HG02938 (cell line): ENCODE data around the gene MEGF10.
"Not testable (repeated sequence)": the region's sequence is repeated elsewhere in the genome, so short reads cannot be mapped to it uniquely, and the experiment has no call there.

Experiments used
- ATAC-seq: cut with Tn5 transposase; IDR thresholded peaks from one replicate; pipeline ENCODE4 v1.9.1; 2021; ENCODE audit warnings: mild to moderate bottlenecking, moderate library complexity; ENCODE audit not compliant: unreplicated experiment

MEGF10 gene

GRCh38 chr5:127297348-127298035 lies 6.9 kb downstream of the MEGF10 start:
- no peak for ATAC-seq

GRCh38 chr5:127298036-127298429 lies 7.4 kb downstream of the MEGF10 start:
- ATAC-seq, result no peak

- ATAC-seq, result no peak
Measured at GRCh38 chr5:127298656-127299055, 8.1 kb downstream of the MEGF10 start.

GRCh38 chr5:127299678-127300077 lies 9.1 kb downstream of the MEGF10 start:
- ATAC-seq, result no peak

- ATAC-seq, result no peak
Measured at GRCh38 chr5:127302509-127302908, 11.9 kb downstream of the MEGF10 start.

GRCh38 chr5:127303404-127303803 lies 12.8 kb downstream of the MEGF10 start:
- ATAC-seq, result no peak

GRCh38 chr5:127305493-127305892 lies 14.9 kb downstream of the MEGF10 start:
- ATAC-seq, result no peak

GRCh38 chr5:127306036-127306435 lies 15.4 kb downstream of the MEGF10 start:
- no peak for ATAC-seq

GRCh38 chr5:127306647-127307046 lies 16.1 kb downstream of the MEGF10 start:
- no peak for ATAC-seq

GRCh38 chr5:127307868-127308267 lies 17.3 kb downstream of the MEGF10 start:
- ATAC-seq, result no peak

- ATAC-seq, result not testable (repeated sequence)
Measured at GRCh38 chr5:127308325-127308724, 17.7 kb downstream of the MEGF10 start.

GRCh38 chr5:127308945-127309344 lies 18.3 kb downstream of the MEGF10 start:
- no peak for ATAC-seq

- no peak for ATAC-seq
Measured at GRCh38 chr5:127311349-127311748, 20.8 kb downstream of the MEGF10 start.

GRCh38 chr5:127311781-127312525 lies 21.4 kb downstream of the MEGF10 start:
- no peak for ATAC-seq

GRCh38 chr5:127313379-127313778 lies 22.8 kb downstream of the MEGF10 start:
- no peak for ATAC-seq

GRCh38 chr5:127313847-127314473 lies 23.4 kb downstream of the MEGF10 start:
- peak; percentile 89 for ATAC-seq

GRCh38 chr5:127316011-127316410 lies 25.4 kb downstream of the MEGF10 start:
- ATAC-seq, result no peak

- ATAC-seq, result not testable (repeated sequence)
Measured at GRCh38 chr5:127317385-127317784, 26.8 kb downstream of the MEGF10 start.

- peak; percentile 97 for ATAC-seq
Measured at GRCh38 chr5:127320032-127320965, 29.7 kb downstream of the MEGF10 start.

- ATAC-seq, result no peak
Measured at GRCh38 chr5:127321465-127321864, 30.9 kb downstream of the MEGF10 start.

GRCh38 chr5:127322403-127322802 lies 31.8 kb downstream of the MEGF10 start:
- no peak for ATAC-seq
